H1 (cell line): Measurements from ENCODE around the gene TBC1D4. TPM values are rescaled to one million over a fixed set of nuclear protein-coding genes. Genes with fewer than 3 reads are reported as not detected.

Source experiments
- ASH2L ChIP-seq: fragments of 200-600, 300-600 bp; sonication (generic); IDR thresholded peaks from one replicate; pipeline ENCODE4 v1.7.1; 2017; ENCODE audit warnings: low read length
- CREB1 ChIP-seq: IDR thresholded peaks from 2 replicates; pipeline ENCODE4 v1.6.1; 2012; ENCODE audit warnings: inconsistent platforms
- KDM1A ChIP-seq: fragments of 200-600, 300-600 bp; sonication (generic); IDR thresholded peaks from 2 replicates; pipeline ENCODE4 v1.7.1; 2016; ENCODE audit warnings: mild to moderate bottlenecking, low read length, borderline replicate concordance
- RFX5 ChIP-seq: IDR thresholded peaks from 2 replicates; pipeline ENCODE4 v1.6.1; 2011; ENCODE audit warnings: low read depth, low read length, improper control_type of control experiment, borderline replicate concordance
- SIX5 ChIP-seq: IDR thresholded peaks from 2 replicates; pipeline ENCODE4 v1.6.1; 2011; ENCODE audit warnings: mild to moderate bottlenecking, low read depth, low read length
- TEAD4 ChIP-seq: IDR thresholded peaks from 2 replicates; pipeline ENCODE4 v1.6.1; 2012; ENCODE audit warnings: low read depth, low read length, inconsistent platforms, mixed read lengths
- polyA plus RNA-seq, 7 experiments: library from polyadenylated mRNA; depleted of rRNA in 3 of 7; stranded (reverse) in 5 of 7; unstranded in 2 of 7; fragments of >200 nt in 5 of 7; fragments of 200-250 nt in 2 of 7; gene quantifications; 1 replicate in 5 of 7; 2 replicates in 1 of 7; 4 replicates in 1 of 7; pipeline versions ENCODE4 v1.2.1 to v1.2.3, GENCODE V29; 2011 to 2013; ENCODE audit warnings: missing spikeins in 2 of 7, mixed read lengths in 2 of 7
- total RNA-seq: library from RNA; stranded (reverse); fragmentation: NEBNext Ultra II Directional; extraction: Animal tissue kit (Norgen Biotek cat#: 25700); gene quantifications from 2 replicates; pipeline ENCODE4 v1.2.1, GENCODE V29; 2021

The TBC1D4 gene
- total and polyA plus RNA-seq, 2 of the 8 experiments (the other 6 are each of a cell fraction or from before 2014, with no cell fraction given) = 16.7 to 39.0 TPM

DNA sequence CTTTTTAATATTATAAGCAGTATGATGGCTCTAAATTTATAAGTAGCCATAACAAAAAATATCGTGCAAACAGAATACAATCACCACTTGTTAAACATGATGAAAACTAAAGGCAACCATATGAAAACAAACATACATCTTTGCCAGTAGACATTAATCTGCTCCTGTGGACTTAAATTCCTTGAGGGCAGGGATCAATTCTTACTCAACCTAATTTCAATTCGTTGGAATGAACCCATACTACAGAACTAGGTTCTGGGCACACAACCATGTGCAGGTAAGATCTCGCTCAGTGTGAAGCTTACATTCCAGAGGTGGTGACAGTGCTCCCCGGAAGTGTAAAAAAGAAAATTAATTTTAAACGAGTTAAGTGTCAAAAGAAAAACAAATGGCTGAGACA, 13.4 kb downstream of the TBC1D4 start (continued):
- TF ChIP-seq ASH2L = no peak
- no peak for TF ChIP-seq TEAD4
- no peak for TF ChIP-seq CREB1
- no peak for TF ChIP-seq KDM1A
- no peak for TF ChIP-seq SIX5
- TF ChIP-seq RFX5 = no peak
